KMS-11 (cell line): ENCODE measurements around the gene OTUD5.

Source experiments
- H2AFZ ChIP-seq: fragments of 200-600 bp; sonication (generic); 2 replicates; pipeline ENCODE4 v1.6.1; 2016; ENCODE audit warnings: antibody characterized with exemption, mixed run types, low read depth
- H3K27ac ChIP-seq: fragments of 200-600 bp; sonication (generic); 2 replicates; pipeline ENCODE4 v1.6.1; 2016; ENCODE audit warnings: mild to moderate bottlenecking, mixed run types
- H3K27me3 ChIP-seq: fragments of 200-600 bp; sonication (generic); 2 replicates; pipeline ENCODE4 v1.6.1; 2017; ENCODE audit warnings: mild to moderate bottlenecking, low read depth, mixed run types, moderate library complexity; ENCODE audit not compliant: insufficient read depth
- H3K36me3 ChIP-seq: fragments of 200-600 bp; sonication (generic); 2 replicates; pipeline ENCODE4 v1.6.1; 2017; ENCODE audit warnings: mild to moderate bottlenecking, mixed run types; ENCODE audit not compliant: insufficient read depth
- H3K4me1 ChIP-seq: fragments of 200-600 bp; sonication (generic); 2 replicates; pipeline ENCODE4 v1.6.1; 2016; ENCODE audit warnings: mild to moderate bottlenecking, low read depth, mixed run types; ENCODE audit not compliant: poor library complexity, severe bottlenecking
- H3K4me2 ChIP-seq: fragments of 200-600 bp; sonication (generic); 2 replicates; pipeline ENCODE4 v1.7.0; 2016; ENCODE audit warnings: mild to moderate bottlenecking, mixed run types
- H3K4me3 ChIP-seq: fragments of 200-600 bp; sonication (generic); IDR thresholded peaks from 2 replicates; pipeline ENCODE4 v1.6.1; 2017; ENCODE audit warnings: low read depth, low read length, mixed read lengths; ENCODE audit not compliant: insufficient read depth
- H3K79me2 ChIP-seq: fragments of 200-600 bp; sonication (generic); 2 replicates; pipeline ENCODE4 v1.6.1; 2016; ENCODE audit warnings: low read depth, mixed run types; ENCODE audit not compliant: insufficient read depth
- H3K9ac ChIP-seq: fragments of 200-600 bp; sonication (generic); 2 replicates; pipeline ENCODE4 v1.6.1; 2016; ENCODE audit warnings: mild to moderate bottlenecking, mixed run types
- H4K20me1 ChIP-seq: fragments of 200-600 bp; sonication (generic); 2 replicates; pipeline ENCODE4 v1.6.1; 2016; ENCODE audit warnings: mild to moderate bottlenecking, mixed run types; ENCODE audit not compliant: insufficient read depth
- TF ChIP-seq, protein P1 (sequence below): fragments of 200-600 bp; sonication (generic); conservative IDR thresholded peaks from 2 replicates; pipeline ENCODE4 v1.6.1; 2017; ENCODE audit warnings: low read depth, mild to moderate bottlenecking, antibody characterized with exemption, low read length, moderate library complexity, mixed read lengths

OTUD5 gene

DNA sequence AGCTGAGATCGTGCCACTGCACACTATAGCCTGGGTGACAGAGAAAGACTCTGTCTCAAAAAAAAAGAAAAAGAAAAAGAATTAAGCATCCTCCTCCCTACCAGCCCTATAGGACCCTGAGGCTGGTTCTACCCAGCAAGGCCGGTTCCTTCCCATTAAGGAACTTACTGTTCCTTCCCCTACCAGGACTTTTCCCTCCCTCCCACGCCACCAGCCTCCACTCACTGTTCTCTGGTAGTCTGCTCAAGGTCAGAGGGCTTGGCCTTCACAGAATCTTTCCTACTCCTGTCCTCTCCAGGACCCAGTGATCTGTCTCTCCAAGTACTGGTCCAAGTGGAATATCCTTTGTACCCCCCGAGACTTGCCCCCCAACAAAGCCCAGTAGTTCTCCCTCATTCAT lies 43.2 kb upstream of the OTUD5 start:
- Histone ChIP-seq H4K20me1 (no peaks in the 10 kb centered on the region), H3K9ac (no peak overlapping the region), H3K27me3 (no peaks in the 10 kb centered on the region), H3K79me2 (peaks cover 13% of the 10 kb centered on the region; the same call in 1 of the 2 replicates), H3K4me3 (no peak overlapping the region), H2AFZ (no peak overlapping the region), H3K4me2 (no peak overlapping the region; the same call in 1 of the 2 replicates), H3K36me3 (no peaks in the 10 kb centered on the region), H3K27ac (no peak overlapping the region), H3K4me1 (no peaks in the 10 kb centered on the region)
- TF ChIP-seq, protein P1, sequence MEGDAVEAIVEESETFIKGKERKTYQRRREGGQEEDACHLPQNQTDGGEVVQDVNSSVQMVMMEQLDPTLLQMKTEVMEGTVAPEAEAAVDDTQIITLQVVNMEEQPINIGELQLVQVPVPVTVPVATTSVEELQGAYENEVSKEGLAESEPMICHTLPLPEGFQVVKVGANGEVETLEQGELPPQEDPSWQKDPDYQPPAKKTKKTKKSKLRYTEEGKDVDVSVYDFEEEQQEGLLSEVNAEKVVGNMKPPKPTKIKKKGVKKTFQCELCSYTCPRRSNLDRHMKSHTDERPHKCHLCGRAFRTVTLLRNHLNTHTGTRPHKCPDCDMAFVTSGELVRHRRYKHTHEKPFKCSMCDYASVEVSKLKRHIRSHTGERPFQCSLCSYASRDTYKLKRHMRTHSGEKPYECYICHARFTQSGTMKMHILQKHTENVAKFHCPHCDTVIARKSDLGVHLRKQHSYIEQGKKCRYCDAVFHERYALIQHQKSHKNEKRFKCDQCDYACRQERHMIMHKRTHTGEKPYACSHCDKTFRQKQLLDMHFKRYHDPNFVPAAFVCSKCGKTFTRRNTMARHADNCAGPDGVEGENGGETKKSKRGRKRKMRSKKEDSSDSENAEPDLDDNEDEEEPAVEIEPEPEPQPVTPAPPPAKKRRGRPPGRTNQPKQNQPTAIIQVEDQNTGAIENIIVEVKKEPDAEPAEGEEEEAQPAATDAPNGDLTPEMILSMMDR, result no peak

DNA sequence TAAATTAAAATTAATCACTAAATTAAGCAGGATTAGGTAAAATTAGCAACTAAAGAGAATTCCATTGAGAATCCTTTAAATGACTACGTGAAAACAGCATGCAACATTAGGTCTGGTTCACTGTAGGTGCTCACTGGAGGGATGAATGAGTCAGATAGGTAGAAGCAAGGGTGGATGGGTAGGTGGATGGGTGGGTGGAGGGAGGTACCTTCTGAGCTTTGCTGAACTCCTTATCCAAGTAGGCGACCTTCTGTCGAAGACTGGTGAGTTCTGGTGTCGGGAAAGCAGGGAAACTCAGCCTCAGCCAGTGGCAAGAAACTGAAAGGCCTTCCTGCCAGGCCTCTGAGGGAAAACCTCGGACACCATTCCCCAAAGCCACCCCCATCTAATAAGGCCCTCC lies 41.6 kb upstream of the OTUD5 start:
- TF ChIP-seq, protein P1, result no peak

DNA sequence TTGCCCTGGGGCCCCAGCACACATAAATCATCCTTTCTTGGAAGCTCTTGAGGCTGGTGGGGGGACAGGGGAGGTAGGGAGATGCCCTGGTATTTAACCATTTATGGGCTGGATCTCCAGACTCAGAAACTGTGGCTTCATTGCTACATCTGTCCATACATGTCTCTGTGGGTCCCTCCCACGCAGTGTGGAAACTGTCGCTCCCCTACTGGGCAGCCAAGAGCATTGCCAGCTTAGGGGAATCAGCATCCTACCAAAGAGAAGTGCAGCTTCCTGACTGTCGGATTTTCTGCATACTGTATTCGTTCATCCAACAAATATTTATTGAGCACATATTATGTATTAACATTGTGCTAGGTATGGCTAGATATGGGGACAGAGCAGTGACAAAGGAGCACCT lies 41.0 kb upstream of the OTUD5 start:
- Histone ChIP-seq H2AFZ (no peak overlapping the region), H3K4me1 (no peaks in the 10 kb centered on the region), H3K9ac (no peak overlapping the region), H4K20me1 (no peaks in the 10 kb centered on the region), H3K4me2 (no peak overlapping the region), H3K36me3 (no peaks in the 10 kb centered on the region), H3K4me3 (no peak overlapping the region), H3K27ac (no peak overlapping the region), H3K27me3 (no peaks in the 10 kb centered on the region), H3K79me2 (peaks cover 13% of the 10 kb centered on the region; the same call in 1 of the 2 replicates)
- TF ChIP-seq, protein P1, result no peak

More for the DNA sequence above, 41.6 kb upstream of the OTUD5 start:
- Histone ChIP-seq H3K79me2 (peaks cover 13% of the 10 kb centered on the region; the same call in 1 of the 2 replicates), H3K9ac (no peak overlapping the region), H3K4me2 (no peak overlapping the region), H3K36me3 (no peaks in the 10 kb centered on the region), H4K20me1 (no peaks in the 10 kb centered on the region), H3K4me1 (no peaks in the 10 kb centered on the region), H3K4me3 (no peak overlapping the region), H3K27ac (no peak overlapping the region), H3K27me3 (no peaks in the 10 kb centered on the region), H2AFZ (no peak overlapping the region)

DNA sequence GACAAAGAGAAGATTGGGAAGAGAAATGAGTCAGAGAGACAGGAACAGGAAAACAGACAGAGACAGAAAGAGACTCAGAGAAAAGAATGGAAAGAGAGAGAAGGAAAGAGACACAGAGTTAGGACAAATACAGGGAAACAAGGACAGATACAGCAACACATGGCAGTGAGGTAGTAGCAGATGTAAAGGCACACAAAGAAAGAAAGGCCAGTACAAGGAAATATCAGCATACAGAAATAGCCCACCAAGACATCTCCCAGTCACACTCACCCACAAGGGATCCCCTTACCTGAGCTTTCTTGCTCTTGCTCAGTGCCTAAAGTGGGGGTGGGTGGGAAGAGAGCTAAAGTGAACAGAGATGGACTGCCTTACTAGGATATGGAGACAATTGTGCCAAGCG lies 40.5 kb upstream of the OTUD5 start:
- TF ChIP-seq, protein P1, result no peak
- Histone ChIP-seq H3K27me3 (no peaks in the 10 kb centered on the region), H4K20me1 (no peaks in the 10 kb centered on the region), H3K4me1 (no peaks in the 10 kb centered on the region), H2AFZ (no peak overlapping the region), H3K36me3 (no peaks in the 10 kb centered on the region), H3K27ac (no peak overlapping the region), H3K4me3 (no peak overlapping the region), H3K9ac (no peak overlapping the region), H3K4me2 (no peak overlapping the region), H3K79me2 (peaks cover 13% of the 10 kb centered on the region; the same call in 1 of the 2 replicates)

DNA sequence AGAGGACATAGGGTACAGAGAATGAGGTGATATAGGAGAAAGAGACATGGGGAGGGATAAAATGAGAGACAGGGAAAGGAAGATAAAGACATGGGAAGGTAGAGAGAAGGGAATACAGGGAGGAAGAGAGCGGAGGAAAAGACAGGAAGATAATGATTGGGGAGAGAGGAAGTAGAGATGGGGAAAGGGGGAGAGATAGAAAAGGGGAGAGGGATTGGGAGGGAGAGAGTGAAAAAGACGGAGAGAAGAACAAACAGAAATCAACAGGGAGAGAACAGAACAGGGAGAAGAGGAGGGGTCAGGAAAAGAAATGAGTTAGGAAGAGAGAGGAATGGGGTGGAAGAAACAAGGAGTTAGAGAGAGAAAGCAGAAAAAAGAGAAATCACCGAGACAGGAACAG lies 40.0 kb upstream of the OTUD5 start:
- TF ChIP-seq, protein P1, result no peak
- no peak overlapping the region for H3K9ac ChIP-seq
- no peak overlapping the region for H3K27ac ChIP-seq
- no peak overlapping the region for H2AFZ ChIP-seq
- H3K79me2 ChIP-seq, result peaks cover 13% of the 10 kb centered on the region; the same call in 1 of the 2 replicates
- H3K4me1 ChIP-seq, result no peaks in the 10 kb centered on the region
- no peaks in the 10 kb centered on the region for H4K20me1 ChIP-seq
- H3K27me3 ChIP-seq, result no peaks in the 10 kb centered on the region
- H3K36me3 ChIP-seq, result no peaks in the 10 kb centered on the region
- H3K4me3 ChIP-seq, result no peak overlapping the region
- H3K4me2 ChIP-seq, result no peak overlapping the region
